GM03348 (cell line): Measurements from ENCODE around the gene TMEM141.

Experiments
- DNase-seq: peaks from one replicate; pipeline ENCODE4 v3.0.0; 2012; ENCODE audit warnings: low spot score

TMEM141 gene

GRCh38 chr9:136814725-136815421 lies 23.7 kb downstream of the TMEM141 start:
- DNase-seq = no peak

GRCh38 chr9:136815422-136815782 lies 24.3 kb downstream of the TMEM141 start:
- DNase-seq = no peak

GRCh38 chr9:136820971-136821825 lies 30.1 kb downstream of the TMEM141 start:
- DNase-seq = peak; percentile 55

- no peak for DNase-seq
Measured at GRCh38 chr9:136821826-136822544, 30.8 kb downstream of the TMEM141 start.

GRCh38 chr9:136823136-136824046 lies 32.2 kb downstream of the TMEM141 start:
- DNase-seq = no peak

GRCh38 chr9:136824496-136825225 lies 33.5 kb downstream of the TMEM141 start:
- no peak for DNase-seq

- DNase-seq = no peak
Measured at GRCh38 chr9:136825295-136826187, 34.4 kb downstream of the TMEM141 start.

GRCh38 chr9:136826188-136826541 lies 35.0 kb downstream of the TMEM141 start:
- no peak for DNase-seq

GRCh38 chr9:136826703-136827582 lies 35.8 kb downstream of the TMEM141 start:
- no peak for DNase-seq

GRCh38 chr9:136827794-136828473 lies 36.8 kb downstream of the TMEM141 start:
- DNase-seq = no peak

GRCh38 chr9:136828474-136829140 lies 37.5 kb downstream of the TMEM141 start:
- DNase-seq = no peak

GRCh38 chr9:136829412-136829811 lies 38.3 kb downstream of the TMEM141 start:
- no peak for DNase-seq

- DNase-seq = no peak
Measured at GRCh38 chr9:136829981-136830885, 39.1 kb downstream of the TMEM141 start.

GRCh38 chr9:136831002-136831719 lies 40.0 kb downstream of the TMEM141 start:
- no peak for DNase-seq

GRCh38 chr9:136831720-136832104 lies 40.6 kb downstream of the TMEM141 start:
- no peak for DNase-seq

GRCh38 chr9:136832581-136832980 lies 41.4 kb downstream of the TMEM141 start:
- DNase-seq = no peak
